HCT116 (cell line): ENCODE results near the gene KCTD15. TPM values are rescaled to one million over a fixed set of nuclear protein-coding genes. Genes with fewer than 3 reads are reported as not detected.

Experiments
- ATAC-seq: fragments of 200-7000 bp; cut with Tn5 transposase; 2 replicates; pipeline ENCODE4 v1.9.1; 2020; ENCODE audit warnings: mild to moderate bottlenecking, moderate library complexity
- BruUV-seq: library from RNA; stranded (reverse); fragments of 400-500 nt; replicated peaks from 2 replicates; lab custom pipeline; 2021; lab: Mats Ljungman, UMichigan
- CTCF ChIA-PET: fragments of 300-600 bp; sonication (Branson Sonifier 250); formaldehyde crosslinking; loops from one replicate; lab custom pipeline; 2021; ENCODE audit warnings: antibody characterized with exemption; lab: Charles Lee
- POLR2A ChIA-PET: fragments of 300-600, 350-600 bp; sonication (Branson Sonifier 250); formaldehyde crosslinking; loops from one replicate; lab custom pipeline; 2021; ENCODE audit warnings: antibody characterized with exemption; lab: Charles Lee
- RAD21 ChIA-PET, 2 experiments: fragments of 300-600 bp; sonication (Branson Sonifier 250); formaldehyde crosslinking; loops; one replicate each; lab custom pipeline; 2023; ENCODE audit warnings: low total read pairs in 2 of 2; ENCODE audit not compliant: uncharacterized antibody in 2 of 2, unreplicated experiment in 2 of 2, low non-redundant PET in 1 of 2; lab: Charles Lee
- DNase-seq: peaks from one replicate; pipeline ENCODE4 v3.0.0-alpha.2; 2010; ENCODE audit warnings: low read depth, low spot score
- H2AFZ ChIP-seq: fragments of 200-600 bp; shearing (Covaris generic), sonication (generic); 2 replicates; pipeline ENCODE4 v1.6.1; 2017; ENCODE audit warnings: low read depth, mixed run types, mixed read lengths, antibody characterized with exemption, low read length; ENCODE audit not compliant: poor library complexity, severe bottlenecking
- H3K27ac ChIP-seq: 2 replicates; pipeline ENCODE4 v1.5.1; 2012; ENCODE audit warnings: low read depth, low read length
- H3K27me3 ChIP-seq: fragments of 200-600 bp; sonication (generic); 2 replicates; pipeline ENCODE4 v1.6.1; 2016; ENCODE audit warnings: mixed run types, low read length, mixed read lengths; ENCODE audit not compliant: insufficient read depth
- H3K36me3 ChIP-seq, 2 experiments: fragments of 200-500 bp in 1 of 2; fragments of 200-600 bp in 1 of 2; sonication (Bioruptor generic) in 1 of 2; sonication (generic) in 1 of 2; 2 replicates each; pipeline versions ENCODE4 v1.5.1 to v1.6.1; 2014 to 2016; ENCODE audit warnings: low read length in 2 of 2, inconsistent platforms in 1 of 2, mixed read lengths in 1 of 2, mixed run types in 1 of 2; ENCODE audit not compliant: insufficient read depth in 2 of 2, control insufficient read depth in 1 of 2
- H3K4me1 ChIP-seq, 2 experiments: fragments of 200-600 bp in 1 of 2; sonication (generic) in 1 of 2; 2 replicates each; pipeline versions ENCODE4 v1.5.1 to v1.6.1; 2012 to 2017; ENCODE audit warnings: low read length in 2 of 2, inconsistent platforms in 1 of 2, mild to moderate bottlenecking in 1 of 2, mixed read lengths in 1 of 2, mixed run types in 1 of 2, moderate library complexity in 1 of 2; ENCODE audit not compliant: insufficient read depth in 2 of 2, control insufficient read depth in 1 of 2
- H3K4me2 ChIP-seq: fragments of 200-600 bp; sonication (generic); 2 replicates; pipeline ENCODE4 v1.6.1; 2017; ENCODE audit warnings: mixed run types, low read length, mixed read lengths
- H3K4me3 ChIP-seq, 2 experiments: fragments of 200-600 bp in 1 of 2; sonication (generic) in 1 of 2; replicated peaks in 1 of 2; 2 replicates each; pipeline ENCODE4 v1.5.1; 2011 to 2016; ENCODE audit warnings: low read length in 2 of 2, control low read depth in 1 of 2, low read depth in 1 of 2, mild to moderate bottlenecking in 1 of 2, mixed read lengths in 1 of 2, mixed run types in 1 of 2
- H3K79me2 ChIP-seq: fragments of 200-600 bp; sonication (generic); 2 replicates; pipeline ENCODE4 v1.6.1; 2017; ENCODE audit warnings: mild to moderate bottlenecking, mixed run types, low read length, moderate library complexity, mixed read lengths; ENCODE audit not compliant: insufficient read depth
- H3K9ac ChIP-seq: fragments of 200-600 bp; sonication (generic); 2 replicates; pipeline ENCODE4 v1.6.1; 2016; ENCODE audit warnings: low read length, mixed read lengths
- H3K9me2 ChIP-seq: fragments of 200-600 bp; sonication (generic), shearing (Covaris generic); 2 replicates; pipeline ENCODE4 v1.6.1; 2017; ENCODE audit warnings: mixed run types, mild to moderate bottlenecking, moderate library complexity; ENCODE audit not compliant: insufficient read depth
- H3K9me3 ChIP-seq, 2 experiments: fragments of 200-500 bp in 1 of 2; fragments of 200-600 bp in 1 of 2; sonication (Bioruptor generic) in 1 of 2; sonication (generic) in 1 of 2; 2 replicates each; pipeline ENCODE4 v1.6.1; 2014 to 2017; ENCODE audit warnings: low read length in 2 of 2, mixed read lengths in 2 of 2, inconsistent platforms in 1 of 2, low read depth in 1 of 2, mild to moderate bottlenecking in 1 of 2, mixed run types in 1 of 2, moderate library complexity in 1 of 2; ENCODE audit not compliant: control insufficient read depth in 1 of 2, insufficient read depth in 1 of 2
- H4K20me1 ChIP-seq: fragments of 200-600 bp; sonication (generic), shearing (Covaris generic); 2 replicates; pipeline ENCODE4 v1.6.1; 2017; ENCODE audit warnings: mixed run types, mild to moderate bottlenecking, moderate library complexity; ENCODE audit not compliant: insufficient read depth
- CEBPB ChIP-seq: IDR thresholded peaks from 2 replicates; pipeline ENCODE4 v1.6.1; 2012; ENCODE audit warnings: low read depth
- CTCF ChIP-seq, 3 experiments: fragments of 200-600 bp in 1 of 3; sonication (generic) in 1 of 3; IDR thresholded peaks in 2 of 3; conservative IDR thresholded peaks in 1 of 3; 2 replicates each; pipeline ENCODE4 v1.5.1; 2012 to 2017; ENCODE audit warnings: low read depth in 2 of 3, low read length in 2 of 3, antibody characterized with exemption in 1 of 3, borderline replicate concordance in 1 of 3, control low read depth in 1 of 3, mild to moderate bottlenecking in 1 of 3, mixed read lengths in 1 of 3, mixed run types in 1 of 3, moderate library complexity in 1 of 3; ENCODE audit not compliant: insufficient read depth in 1 of 3
- EGR1 ChIP-seq: IDR thresholded peaks from 2 replicates; pipeline ENCODE4 v1.6.1; 2012; ENCODE audit warnings: low read depth
- EZH2phosphoT487 ChIP-seq: fragments of 200-600 bp; IDR thresholded peaks from 2 replicates; pipeline ENCODE4 v1.6.1; 2018; ENCODE audit warnings: antibody characterized with exemption, borderline replicate concordance
- JUND ChIP-seq: IDR thresholded peaks from 2 replicates; pipeline ENCODE4 v1.6.1; 2012
- POLR2A ChIP-seq: IDR thresholded peaks from 2 replicates; pipeline ENCODE4 v1.7.0; 2011; ENCODE audit warnings: borderline replicate concordance; ENCODE audit not compliant: insufficient read depth, insufficient read length; ENCODE audit errors: extremely low read depth
- POLR2AphosphoS5 ChIP-seq: IDR thresholded peaks from 2 replicates; pipeline ENCODE4 v1.6.1; 2011; ENCODE audit warnings: mild to moderate bottlenecking, low read depth, low read length, moderate library complexity
- REST ChIP-seq: IDR thresholded peaks from 2 replicates; pipeline ENCODE4 v1.6.1; 2012; ENCODE audit warnings: low read depth
- SIN3A ChIP-seq: IDR thresholded peaks from 2 replicates; pipeline ENCODE4 v1.6.1; 2012; ENCODE audit warnings: low read depth
- SP1 ChIP-seq: IDR thresholded peaks from 2 replicates; pipeline ENCODE4 v1.6.1; 2012; ENCODE audit warnings: low read depth
- SRF ChIP-seq: IDR thresholded peaks from 2 replicates; pipeline ENCODE4 v1.6.1; 2012; ENCODE audit warnings: low read depth
- ZFX ChIP-seq: fragments of 450-650 bp; IDR thresholded peaks from 2 replicates; pipeline ENCODE4 v1.6.1; 2017
- intact Hi-C: fragments of 100-400 bp; cut with micrococcal nuclease; formaldehyde crosslinking; loops from 2 replicates; pipeline ENCODE4 v1.10.0; 2022
- total RNA-seq: library from RNA; stranded (reverse); gene quantifications from one replicate; pipeline ENCODE4 v1.2.1, GENCODE V29; 2021; ENCODE audit not compliant: unreplicated experiment

KCTD15 gene
- total RNA-seq, 1 experiment from 2014 or later: 29.2 TPM

- Histone ChIP-seq H3K79me2 (no peaks in the 10 kb centered on the region), H4K20me1 (no peaks in the 10 kb centered on the region), H3K4me3 (no peak overlapping the region), H3K9me3 (no peaks in the 10 kb centered on the region), H3K36me3 (no peaks in the 10 kb centered on the region), H3K4me1 (no peaks in the 10 kb centered on the region), H3K27me3 (peaks cover 7% of the 10 kb centered on the region; the same call in 1 of the 2 replicates), H3K27ac (no peak overlapping the region), H3K4me2 (no peak overlapping the region), H3K9ac (no peak overlapping the region), H3K9me2 (no peaks in the 10 kb centered on the region), H2AFZ (no peak overlapping the region)
- DNase-seq (no peak), ATAC-seq (no peak)
- intact Hi-C loops: no loop called here
- BruUV-seq: no TSS peak
- CTCF ChIA-PET: no interaction called here
- POLR2A ChIA-PET: no interaction called here
- RAD21 ChIA-PET: no interaction called here
- no peak for TF ChIP-seq SRF
- TF ChIP-seq SP1: no peak
- TF ChIP-seq CTCF (IDR thresholded peaks at IDR 0.05 in 2 of 3, conservative IDR thresholded peaks at IDR 0.05 in 1 of 3; ENCODE audit: borderline replicate concordance in 1 of 3, insufficient read depth in 1 of 3, low read depth in 2 of 3, low read length in 2 of 3): no peak
- TF ChIP-seq POLR2AphosphoS5: no peak
- no peak for TF ChIP-seq CEBPB
- TF ChIP-seq EZH2phosphoT487: no peak
Observed at GRCh38 chr19:33859016-33859415, 62.3 kb downstream of the KCTD15 start.

- Histone ChIP-seq H3K9me2 (no peaks in the 10 kb centered on the region), H2AFZ (no peak overlapping the region), H3K4me3 (no peak overlapping the region), H3K36me3 (no peaks in the 10 kb centered on the region), H3K79me2 (no peaks in the 10 kb centered on the region), H4K20me1 (no peaks in the 10 kb centered on the region), H3K4me2 (no peak overlapping the region), H3K4me1 (no peaks in the 10 kb centered on the region), H3K27me3 (peaks cover 7% of the 10 kb centered on the region; the same call in 1 of the 2 replicates), H3K27ac (no peak overlapping the region), H3K9ac (no peak overlapping the region), H3K9me3 (no peaks in the 10 kb centered on the region)
- ChIA-PET POLR2A (no interaction called here), CTCF (no interaction called here), RAD21 (interaction anchor here in 1 of 2 experiments (0.6 kb wide), 1 partner anchor 18 kb away, joined by 3 read pairs; no protein-coding TSS in a partner anchor)
- DNase-seq: no peak
- intact Hi-C loops: no loop called here
- no peak for ATAC-seq
- BruUV-seq: no TSS peak
- TF ChIP-seq POLR2AphosphoS5 (no peak), ZFX (no peak), JUND (no peak), SIN3A (no peak), SP1 (no peak), EGR1 (no peak), REST (no peak), SRF (no peak), EZH2phosphoT487 (no peak), POLR2A (no peak)
Observed at GRCh38 chr19:33860312-33861090, 63.8 kb downstream of the KCTD15 start.
